Karpas-422 (cell line): ENCODE measurements around the gene DDX10. TPM values are rescaled to one million over a fixed set of nuclear protein-coding genes. Genes with fewer than 3 reads are reported as not detected.

Experiments
- DNase-seq: peaks from one replicate; pipeline ENCODE4 v3.0.0-alpha.2; 2015
- H2AFZ ChIP-seq: fragments of 200-600 bp; sonication (generic); 2 replicates; pipeline ENCODE4 v1.6.1; 2014; ENCODE audit warnings: antibody characterized with exemption, low read length, mixed read lengths
- H3K27ac ChIP-seq: fragments of 200-600 bp; sonication (generic); 2 replicates; pipeline ENCODE4 v1.5.1; 2014; ENCODE audit warnings: mild to moderate bottlenecking, low read length, moderate library complexity
- H3K27me3 ChIP-seq: fragments of 200-600 bp; sonication (generic); 2 replicates; pipeline ENCODE4 v1.6.1; 2014; ENCODE audit warnings: low read length, mixed read lengths
- H3K36me3 ChIP-seq: fragments of 200-600 bp; sonication (generic); 2 replicates; pipeline ENCODE4 v1.6.1; 2014; ENCODE audit warnings: low read length, mixed read lengths; ENCODE audit not compliant: insufficient read depth
- H3K4me1 ChIP-seq: fragments of 200-600 bp; sonication (generic); 2 replicates; pipeline ENCODE4 v1.6.1; 2014; ENCODE audit warnings: mild to moderate bottlenecking, low read length, mixed read lengths
- H3K4me2 ChIP-seq: fragments of 200-600 bp; sonication (generic); 2 replicates; pipeline ENCODE4 v1.6.1; 2014; ENCODE audit warnings: low read length, low read depth, mild to moderate bottlenecking; ENCODE audit not compliant: poor library complexity, severe bottlenecking
- H3K4me3 ChIP-seq: fragments of 200-600 bp; sonication (generic); 2 replicates; pipeline ENCODE4 v1.5.1; 2014; ENCODE audit warnings: mild to moderate bottlenecking, antibody characterized with exemption, low read length, mixed read lengths
- H3K79me2 ChIP-seq: fragments of 200-600 bp; sonication (generic); 2 replicates; pipeline ENCODE4 v1.6.1; 2014; ENCODE audit warnings: mild to moderate bottlenecking, low read length, mixed read lengths
- H3K9ac ChIP-seq: fragments of 200-600 bp; sonication (generic); 2 replicates; pipeline ENCODE4 v1.6.0; 2014; ENCODE audit warnings: low read length
- H3K9me2 ChIP-seq: fragments of 200-600 bp; sonication (generic), shearing (Covaris generic); replicated peaks from 2 replicates; pipeline ENCODE4 v1.6.0; 2014; ENCODE audit warnings: mild to moderate bottlenecking, low read length, moderate library complexity; ENCODE audit not compliant: insufficient read depth
- H3K9me3 ChIP-seq: fragments of 300-700, 200-600 bp; sonication (generic); 2 replicates; pipeline ENCODE4 v1.6.1; 2014; ENCODE audit warnings: low read length, mixed read lengths
- H4K20me1 ChIP-seq: fragments of 200-600 bp; sonication (generic); 2 replicates; pipeline ENCODE4 v1.6.1; 2014; ENCODE audit warnings: mild to moderate bottlenecking, antibody characterized with exemption, low read length, low read depth; ENCODE audit not compliant: insufficient read depth
- total RNA-seq: library from RNA; depleted of rRNA; stranded (reverse); fragments of >200 nt; shearing (Covaris generic); gene quantifications from 2 replicates; pipeline ENCODE4 v1.2.3, GENCODE V29; 2014; ENCODE audit warnings: low replicate concordance

The DDX10 gene
- total RNA-seq, 1 experiment from 2014 or later = 103 TPM

- Histone ChIP-seq H3K79me2 (peaks cover 24% of the 10 kb centered on the region), H3K4me2 (no peak overlapping the region), H3K4me1 (no peaks in the 10 kb centered on the region), H3K9ac (no peak overlapping the region), H4K20me1 (no peaks in the 10 kb centered on the region), H3K9me3 (no peaks in the 10 kb centered on the region), H3K27ac (no peak overlapping the region), H3K36me3 (peaks cover 6% of the 10 kb centered on the region; the same call in 1 of the 2 replicates), H3K27me3 (no peaks in the 10 kb centered on the region), H3K4me3 (no peak overlapping the region), H3K9me2 (0 out of 2 replicates have a peak, but pooled peaks cover 6% of the 10 kb centered on the region), H2AFZ (no peak overlapping the region)
- DNase-seq = no peak
Observed at GRCh38 chr11:108916290-108916689, 251.4 kb downstream of the DDX10 start.

- Histone ChIP-seq H3K9me2 (0 out of 2 replicates have a peak, but pooled peaks cover 6% of the 10 kb centered on the region), H3K27me3 (no peaks in the 10 kb centered on the region), H3K4me2 (no peak overlapping the region), H3K9me3 (no peaks in the 10 kb centered on the region), H4K20me1 (no peaks in the 10 kb centered on the region), H3K36me3 (peaks cover 6% of the 10 kb centered on the region; the same call in 1 of the 2 replicates), H3K9ac (no peak overlapping the region), H3K4me1 (no peaks in the 10 kb centered on the region), H2AFZ (no peak overlapping the region), H3K4me3 (no peak overlapping the region), H3K27ac (no peak overlapping the region), H3K79me2 (peaks cover 20% of the 10 kb centered on the region)
- DNase-seq = no peak
Observed at GRCh38 chr11:108916935-108917334, 252.1 kb downstream of the DDX10 start.

GRCh38 chr11:108921211-108921610, 256.3 kb downstream of the DDX10 start:
- Histone ChIP-seq H3K4me2 (no peak overlapping the region), H4K20me1 (no peaks in the 10 kb centered on the region), H3K36me3 (peaks cover 6% of the 10 kb centered on the region; the same call in 1 of the 2 replicates), H2AFZ (no peak overlapping the region), H3K9me3 (no peaks in the 10 kb centered on the region), H3K4me3 (no peak overlapping the region), H3K27ac (no peak overlapping the region), H3K9ac (no peak overlapping the region), H3K4me1 (no peaks in the 10 kb centered on the region), H3K79me2 (peaks cover 33% of the 10 kb centered on the region), H3K9me2 (0 out of 2 replicates have a peak, but pooled peaks cover 6% of the 10 kb centered on the region), H3K27me3 (no peaks in the 10 kb centered on the region)
- no peak for DNase-seq

GRCh38 chr11:108922241-108922640, 257.4 kb downstream of the DDX10 start:
- no peak for DNase-seq
- Histone ChIP-seq H2AFZ (no peak overlapping the region), H3K9me2 (0 out of 2 replicates have a peak, but pooled peaks cover 6% of the 10 kb centered on the region), H3K4me3 (no peak overlapping the region), H3K9ac (no peak overlapping the region), H3K36me3 (peaks cover 6% of the 10 kb centered on the region; the same call in 1 of the 2 replicates), H3K27me3 (no peaks in the 10 kb centered on the region), H3K9me3 (no peaks in the 10 kb centered on the region), H3K79me2 (peaks cover 37% of the 10 kb centered on the region), H4K20me1 (no peaks in the 10 kb centered on the region), H3K4me2 (no peak overlapping the region), H3K4me1 (no peaks in the 10 kb centered on the region), H3K27ac (no peak overlapping the region)

- peaks cover 4% of the 10 kb centered on the region for H3K4me1 ChIP-seq
- no peak overlapping the region for H3K4me2 ChIP-seq
- DNase-seq = no peak
- H3K27ac ChIP-seq = no peak overlapping the region
- no peak overlapping the region for H2AFZ ChIP-seq
- H3K79me2 ChIP-seq = peaks cover 43% of the 10 kb centered on the region
- no peaks in the 10 kb centered on the region for H3K27me3 ChIP-seq
- H3K9me2 ChIP-seq = 0 out of 2 replicates have a peak, but pooled peaks cover 6% of the 10 kb centered on the region
- H3K9me3 ChIP-seq = no peaks in the 10 kb centered on the region
- peaks cover 6% of the 10 kb centered on the region; the same call in 1 of the 2 replicates for H3K36me3 ChIP-seq
- H4K20me1 ChIP-seq = no peaks in the 10 kb centered on the region
- no peak overlapping the region for H3K4me3 ChIP-seq
- no peak overlapping the region for H3K9ac ChIP-seq
Observed at GRCh38 chr11:108923413-108923812, 258.5 kb downstream of the DDX10 start.

GRCh38 chr11:108926171-108926840, 261.4 kb downstream of the DDX10 start:
- Histone ChIP-seq H3K27ac (no peak overlapping the region), H3K4me2 (no peak overlapping the region), H3K36me3 (no peaks in the 10 kb centered on the region), H4K20me1 (no peaks in the 10 kb centered on the region), H3K4me3 (no peak overlapping the region), H3K4me1 (peaks cover 8% of the 10 kb centered on the region), H3K9me2 (no peaks in the 10 kb centered on the region), H3K9me3 (no peaks in the 10 kb centered on the region), H3K9ac (no peak overlapping the region), H3K27me3 (no peaks in the 10 kb centered on the region), H3K79me2 (peaks cover 47% of the 10 kb centered on the region), H2AFZ (no peak overlapping the region)
- no peak for DNase-seq

- DNase-seq = no peak
- no peak overlapping the region for H3K4me2 ChIP-seq
- no peak overlapping the region for H3K4me3 ChIP-seq
- no peaks in the 10 kb centered on the region for H3K36me3 ChIP-seq
- no peak overlapping the region for H3K27ac ChIP-seq
- no peaks in the 10 kb centered on the region for H3K27me3 ChIP-seq
- H4K20me1 ChIP-seq = no peaks in the 10 kb centered on the region
- H3K4me1 ChIP-seq = peaks cover 8% of the 10 kb centered on the region
- H3K9ac ChIP-seq = no peak overlapping the region
- H3K9me3 ChIP-seq = no peaks in the 10 kb centered on the region
- H2AFZ ChIP-seq = no peak overlapping the region
- peaks cover 47% of the 10 kb centered on the region for H3K79me2 ChIP-seq
- H3K9me2 ChIP-seq = no peaks in the 10 kb centered on the region
Observed at GRCh38 chr11:108926841-108927577, 262.1 kb downstream of the DDX10 start.

GRCh38 chr11:108927791-108928545, 263.1 kb downstream of the DDX10 start:
- no peaks in the 10 kb centered on the region for H4K20me1 ChIP-seq
- H3K4me1 ChIP-seq = peaks cover 8% of the 10 kb centered on the region
- H3K79me2 ChIP-seq = peaks cover 47% of the 10 kb centered on the region

More at GRCh38 chr11:108927791-108928545, 263.1 kb downstream of the DDX10 start:
- H2AFZ ChIP-seq = no peak overlapping the region
- no peaks in the 10 kb centered on the region for H3K36me3 ChIP-seq
- H3K27ac ChIP-seq = no peak overlapping the region
- H3K4me3 ChIP-seq = no peak overlapping the region
- H3K9ac ChIP-seq = no peak overlapping the region
- no peaks in the 10 kb centered on the region for H3K9me3 ChIP-seq
- DNase-seq = no peak
- no peaks in the 10 kb centered on the region for H3K9me2 ChIP-seq
- no peaks in the 10 kb centered on the region for H3K27me3 ChIP-seq
- no peak overlapping the region for H3K4me2 ChIP-seq
